ENCODE measurements around the gene CDC7. TPM values are rescaled to one million over a fixed set of nuclear protein-coding genes. Genes with fewer than 3 reads are reported as not detected.

CDC7 gene
- total and polyA plus RNA-seq, 2 of the 13 experiments (the other 11 are each of a cell fraction or from before 2014, with no cell fraction given), result 2.5 to 12.6 TPM

DNA sequence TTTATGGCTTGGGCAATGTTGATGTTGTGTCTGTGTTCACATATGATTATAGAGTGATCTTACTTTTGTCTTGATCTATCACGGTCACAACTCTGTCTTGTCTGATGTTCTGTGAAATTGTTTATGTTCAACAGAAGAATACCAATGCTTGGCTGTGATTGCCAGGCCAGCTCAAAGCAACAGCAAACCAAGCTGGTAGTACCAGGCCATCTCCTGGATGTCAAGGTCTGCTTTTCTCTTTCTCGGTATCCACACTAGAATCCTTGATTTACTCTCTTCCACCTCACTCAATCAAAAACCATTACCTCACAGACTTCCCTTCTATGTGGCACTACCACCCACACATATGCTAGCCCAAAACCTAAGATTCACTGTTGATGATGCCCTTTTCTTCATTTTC is 1.3 kb upstream of the CDC7 start:
- BruUV-seq (replicated peaks), result no TSS peak
- DNase-seq (ENCODE audit: low spot score) (peak; percentile 83), ATAC-seq (peak; percentile 15), FAIRE-seq (peak; percentile 44)
- CTCF ChIA-PET (ENCODE audit: low intra/inter-chr PET ratio, low total read pairs), result no interaction called here
- Histone ChIP-seq H3K79me2 (ENCODE audit: insufficient read depth, low read length) (peaks cover 12% of the 10 kb centered on the region), H3K4me3 (replicated peaks in 1 of 3; ENCODE audit: insufficient read depth in 1 of 3, low read depth in 2 of 3, low read length in 3 of 3) (no peak overlapping the region), H2AFZ (ENCODE audit: low read length) (no peak overlapping the region), H3K27ac (ENCODE audit: extremely low read length, insufficient read depth, low read length) (no peak overlapping the region), H3K36me3 (replicated peaks in 1 of 2; ENCODE audit: control insufficient read depth in 1 of 2, insufficient read depth in 2 of 2, low read length in 2 of 2) (no peaks in the 10 kb centered on the region), H3K4me2 (ENCODE audit: low read depth, low read length) (no peak overlapping the region), H3K9ac (ENCODE audit: insufficient read depth, low read depth, low read length) (no peak overlapping the region), H3K4me1 (ENCODE audit: insufficient read depth, low read length) (peaks cover 15% of the 10 kb centered on the region), H3K27me3 (ENCODE audit: control insufficient read depth in 1 of 2, insufficient read depth in 2 of 2, low read length in 2 of 2) (no peaks in the 10 kb centered on the region), H3K9me3 (ENCODE audit: low read length) (no peaks in the 10 kb centered on the region), H4K20me1 (ENCODE audit: insufficient read depth, low read length) (no peaks in the 10 kb centered on the region)
- WGBS (ENCODE audit: low lambda C conversion rate), result 56% methylated on average over 2 of the region's 2 CpGs
- POLR2A ChIA-PET, result interaction anchor here (1.5 kb wide), 1 partner anchor 95 kb away, joined by 4 read pairs; the partner anchor contains the start of gene HFM1
- intact Hi-C loops (cut with micrococcal nuclease; ENCODE audit: unreplicated experiment) (no loop called here), in situ Hi-C loops (cut with HindIII; ENCODE audit: extremely low pct_ligation_motif_present, low pct_unique_long_range_greater_than_20kb) (no loop called here)
- TF ChIP-seq RFXANK (CRISPR knock-in tag; IDR thresholded peaks at IDR 0.05) (no peak), AKAP8 (CRISPR knock-in tag; IDR thresholded peaks at IDR 0.05) (no peak), ZBTB3 (CRISPR knock-in tag; IDR thresholded peaks at IDR 0.05; ENCODE audit: borderline replicate concordance, low read depth) (no peak), RFX1 (IDR thresholded peaks at IDR 0.05) (no peak), ZNF468 (CRISPR knock-in tag; IDR thresholded peaks at IDR 0.05) (no peak), MAFK (conservative IDR thresholded peaks at IDR 0.05 in 1 of 2, IDR thresholded peaks at IDR 0.05 in 1 of 2; ENCODE audit: low read length in 2 of 2) (peak in 1 of 2 experiments; percentile 23; a peak in 1 of 4 replicates), PHB2 (IDR thresholded peaks at IDR 0.05; ENCODE audit: partially characterized antibody) (no peak), ZNF225 (CRISPR knock-in tag; IDR thresholded peaks at IDR 0.05) (no peak), ZIK1 (CRISPR knock-in tag; IDR thresholded peaks at IDR 0.05; ENCODE audit: borderline replicate concordance, low read depth) (no peak), ZNF432 (CRISPR knock-in tag; IDR thresholded peaks at IDR 0.05; ENCODE audit: borderline replicate concordance) (no peak), ZNF333 (CRISPR knock-in tag; IDR thresholded peaks at IDR 0.05; ENCODE audit: borderline replicate concordance) (no peak)
- TF ChIP-seq, protein P1, sequence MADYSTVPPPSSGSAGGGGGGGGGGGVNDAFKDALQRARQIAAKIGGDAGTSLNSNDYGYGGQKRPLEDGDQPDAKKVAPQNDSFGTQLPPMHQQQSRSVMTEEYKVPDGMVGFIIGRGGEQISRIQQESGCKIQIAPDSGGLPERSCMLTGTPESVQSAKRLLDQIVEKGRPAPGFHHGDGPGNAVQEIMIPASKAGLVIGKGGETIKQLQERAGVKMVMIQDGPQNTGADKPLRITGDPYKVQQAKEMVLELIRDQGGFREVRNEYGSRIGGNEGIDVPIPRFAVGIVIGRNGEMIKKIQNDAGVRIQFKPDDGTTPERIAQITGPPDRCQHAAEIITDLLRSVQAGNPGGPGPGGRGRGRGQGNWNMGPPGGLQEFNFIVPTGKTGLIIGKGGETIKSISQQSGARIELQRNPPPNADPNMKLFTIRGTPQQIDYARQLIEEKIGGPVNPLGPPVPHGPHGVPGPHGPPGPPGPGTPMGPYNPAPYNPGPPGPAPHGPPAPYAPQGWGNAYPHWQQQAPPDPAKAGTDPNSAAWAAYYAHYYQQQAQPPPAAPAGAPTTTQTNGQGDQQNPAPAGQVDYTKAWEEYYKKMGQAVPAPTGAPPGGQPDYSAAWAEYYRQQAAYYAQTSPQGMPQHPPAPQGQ (CRISPR knock-in tag; IDR thresholded peaks at IDR 0.05; ENCODE audit: borderline replicate concordance), result no peak
- TF ChIP-seq, protein P2, sequence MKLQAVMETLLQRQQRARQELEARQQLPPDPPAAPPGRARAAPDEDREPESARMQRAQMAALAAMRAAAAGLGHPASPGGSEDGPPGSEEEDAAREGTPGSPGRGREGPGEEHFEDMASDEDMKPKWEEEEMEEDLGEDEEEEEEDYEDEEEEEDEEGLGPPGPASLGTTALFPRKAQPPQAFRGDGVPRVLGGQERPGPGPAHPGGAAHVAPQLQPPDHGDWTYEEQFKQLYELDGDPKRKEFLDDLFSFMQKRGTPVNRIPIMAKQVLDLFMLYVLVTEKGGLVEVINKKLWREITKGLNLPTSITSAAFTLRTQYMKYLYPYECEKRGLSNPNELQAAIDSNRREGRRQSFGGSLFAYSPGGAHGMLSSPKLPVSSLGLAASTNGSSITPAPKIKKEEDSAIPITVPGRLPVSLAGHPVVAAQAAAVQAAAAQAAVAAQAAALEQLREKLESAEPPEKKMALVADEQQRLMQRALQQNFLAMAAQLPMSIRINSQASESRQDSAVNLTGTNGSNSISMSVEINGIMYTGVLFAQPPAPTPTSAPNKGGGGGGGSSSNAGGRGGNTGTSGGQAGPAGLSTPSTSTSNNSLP (IDR thresholded peaks at IDR 0.05; ENCODE audit: low read depth, low read length), result peak; percentile 43; the same call in 1 of the 2 replicates
- TF ChIP-seq, protein P3, sequence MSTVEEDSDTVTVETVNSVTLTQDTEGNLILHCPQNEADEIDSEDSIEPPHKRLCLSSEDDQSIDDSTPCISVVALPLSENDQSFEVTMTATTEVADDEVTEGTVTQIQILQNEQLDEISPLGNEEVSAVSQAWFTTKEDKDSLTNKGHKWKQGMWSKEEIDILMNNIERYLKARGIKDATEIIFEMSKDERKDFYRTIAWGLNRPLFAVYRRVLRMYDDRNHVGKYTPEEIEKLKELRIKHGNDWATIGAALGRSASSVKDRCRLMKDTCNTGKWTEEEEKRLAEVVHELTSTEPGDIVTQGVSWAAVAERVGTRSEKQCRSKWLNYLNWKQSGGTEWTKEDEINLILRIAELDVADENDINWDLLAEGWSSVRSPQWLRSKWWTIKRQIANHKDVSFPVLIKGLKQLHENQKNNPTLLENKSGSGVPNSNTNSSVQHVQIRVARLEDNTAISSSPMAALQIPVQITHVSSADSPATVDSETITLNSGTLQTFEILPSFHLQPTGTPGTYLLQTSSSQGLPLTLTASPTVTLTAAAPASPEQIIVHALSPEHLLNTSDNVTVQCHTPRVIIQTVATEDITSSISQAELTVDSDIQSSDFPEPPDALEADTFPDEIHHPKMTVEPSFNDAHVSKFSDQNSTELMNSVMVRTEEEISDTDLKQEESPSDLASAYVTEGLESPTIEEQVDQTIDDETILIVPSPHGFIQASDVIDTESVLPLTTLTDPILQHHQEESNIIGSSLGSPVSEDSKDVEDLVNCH (CRISPR knock-in tag; IDR thresholded peaks at IDR 0.05), result no peak

Data from HepG2 (cell line).